ENCODE data around the gene CPNE5. TPM values are rescaled to one million over a fixed set of nuclear protein-coding genes. Genes with fewer than 3 reads are reported as not detected.

Gene CPNE5
- total and polyA plus RNA-seq, 8 donors, result 0.19 to 1.5 (median 0.58) TPM

GRCh38 chr6:36752187-36752885 lies 86.9 kb downstream of the CPNE5 start:
- peak in 3 of 4 donors; percentile 26 to 38 (median 30) for ATAC-seq
- peak in 1 of 6 donors; percentile 23 for DNase-seq
- no peaks in the 10 kb centered on the region for H3K4me1 ChIP-seq
- H3K27ac ChIP-seq, result no peak overlapping the region
- WGBS, 2 donors, result 67 to 79% methylated on average over 6 of the region's 6 CpGs
- no peaks in the 10 kb centered on the region for H3K27me3 ChIP-seq
- intact Hi-C loops (cut with DNase I), result no loop called here
- FAIRE-seq, result no peak
- H3K4me3 ChIP-seq, result no peak overlapping the region
- H3K36me3 ChIP-seq, result no peaks in the 10 kb centered on the region
- TF ChIP-seq, protein P1, sequence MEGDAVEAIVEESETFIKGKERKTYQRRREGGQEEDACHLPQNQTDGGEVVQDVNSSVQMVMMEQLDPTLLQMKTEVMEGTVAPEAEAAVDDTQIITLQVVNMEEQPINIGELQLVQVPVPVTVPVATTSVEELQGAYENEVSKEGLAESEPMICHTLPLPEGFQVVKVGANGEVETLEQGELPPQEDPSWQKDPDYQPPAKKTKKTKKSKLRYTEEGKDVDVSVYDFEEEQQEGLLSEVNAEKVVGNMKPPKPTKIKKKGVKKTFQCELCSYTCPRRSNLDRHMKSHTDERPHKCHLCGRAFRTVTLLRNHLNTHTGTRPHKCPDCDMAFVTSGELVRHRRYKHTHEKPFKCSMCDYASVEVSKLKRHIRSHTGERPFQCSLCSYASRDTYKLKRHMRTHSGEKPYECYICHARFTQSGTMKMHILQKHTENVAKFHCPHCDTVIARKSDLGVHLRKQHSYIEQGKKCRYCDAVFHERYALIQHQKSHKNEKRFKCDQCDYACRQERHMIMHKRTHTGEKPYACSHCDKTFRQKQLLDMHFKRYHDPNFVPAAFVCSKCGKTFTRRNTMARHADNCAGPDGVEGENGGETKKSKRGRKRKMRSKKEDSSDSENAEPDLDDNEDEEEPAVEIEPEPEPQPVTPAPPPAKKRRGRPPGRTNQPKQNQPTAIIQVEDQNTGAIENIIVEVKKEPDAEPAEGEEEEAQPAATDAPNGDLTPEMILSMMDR (IDR thresholded peaks at IDR 0.05), result no peak
- H3K9me3 ChIP-seq, result no peaks in the 10 kb centered on the region

DNA sequence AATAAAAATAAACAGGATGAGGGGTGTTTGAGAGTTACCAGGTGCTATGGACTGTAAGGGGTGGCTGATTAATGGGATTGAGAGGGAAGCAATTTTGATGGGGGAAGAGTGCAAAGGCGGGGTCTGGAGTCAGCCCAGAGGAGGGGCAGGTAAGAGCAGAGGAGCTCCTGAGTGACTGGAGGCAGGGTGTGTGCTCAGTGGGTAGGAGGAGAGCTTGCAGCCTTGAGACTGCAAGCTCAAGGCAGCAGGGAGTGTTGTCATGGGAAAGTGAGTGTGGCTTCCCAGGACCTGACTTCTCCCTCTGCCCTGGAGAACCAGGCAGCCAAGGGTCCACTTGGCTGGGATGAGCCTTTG lies 87.4 kb downstream of the CPNE5 start:
- no peak for FAIRE-seq
- 31 to 45% methylated on average over 1 of the region's 1 CpG for WGBS, 2 donors
- Histone ChIP-seq H3K27me3 (no peaks in the 10 kb centered on the region), H3K27ac (no peak overlapping the region), H3K36me3 (no peaks in the 10 kb centered on the region), H3K4me3 (no peak overlapping the region), H3K4me1 (no peaks in the 10 kb centered on the region), H3K9me3 (no peaks in the 10 kb centered on the region)
- intact Hi-C loops (cut with DNase I), result no loop called here
- no peak for ATAC-seq
- TF ChIP-seq, protein P1 (IDR thresholded peaks at IDR 0.05), result no peak
- no peak for DNase-seq

DNA sequence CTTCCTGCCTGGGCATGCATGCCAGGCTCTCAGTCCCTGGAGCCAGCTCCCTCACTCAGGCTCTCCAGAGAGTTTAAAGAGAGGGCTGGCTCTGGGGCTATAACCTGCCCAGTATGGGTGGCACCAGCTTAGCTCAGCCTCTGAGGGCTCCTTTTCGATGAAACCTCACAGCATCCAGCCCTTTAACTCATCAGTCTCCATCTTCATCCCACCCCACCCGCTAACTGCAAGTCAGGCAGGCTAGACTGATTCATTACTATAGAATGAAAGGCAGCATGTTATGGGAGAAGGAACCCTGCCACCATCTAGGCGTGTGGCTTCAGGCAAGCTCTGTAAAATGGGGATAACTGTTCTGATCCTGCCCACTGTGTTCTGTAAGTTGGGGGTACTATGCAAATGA lies 88.2 kb downstream of the CPNE5 start:
- no peak for FAIRE-seq
- TF ChIP-seq, protein P1 (IDR thresholded peaks at IDR 0.05), result no peak
- no peak for DNase-seq
- no peaks in the 10 kb centered on the region for H3K36me3 ChIP-seq
- WGBS, 2 donors, result 89 to 100% methylated on average over 3 of the region's 3 CpGs
- H3K27ac ChIP-seq, result no peak overlapping the region
- no peaks in the 10 kb centered on the region for H3K27me3 ChIP-seq
- no peak overlapping the region for H3K4me3 ChIP-seq
- no peaks in the 10 kb centered on the region for H3K9me3 ChIP-seq
- H3K4me1 ChIP-seq, result no peaks in the 10 kb centered on the region
- ATAC-seq, result no peak
- intact Hi-C loops (cut with DNase I), result no loop called here

GRCh38 chr6:36749829-36750489 lies 89.3 kb downstream of the CPNE5 start:
- Histone ChIP-seq H3K36me3 (no peaks in the 10 kb centered on the region), H3K27me3 (no peaks in the 10 kb centered on the region), H3K4me1 (no peaks in the 10 kb centered on the region), H3K4me3 (no peak overlapping the region), H3K27ac (no peak overlapping the region), H3K9me3 (no peaks in the 10 kb centered on the region)
- DNase-seq (no peak), ATAC-seq (no peak), FAIRE-seq (no peak)
- intact Hi-C loops (cut with DNase I), result no loop called here
- TF ChIP-seq, protein P1 (IDR thresholded peaks at IDR 0.05), result no peak
- WGBS, 2 donors, result 89 to 93% methylated on average over 5 of the region's 5 CpGs

DNA sequence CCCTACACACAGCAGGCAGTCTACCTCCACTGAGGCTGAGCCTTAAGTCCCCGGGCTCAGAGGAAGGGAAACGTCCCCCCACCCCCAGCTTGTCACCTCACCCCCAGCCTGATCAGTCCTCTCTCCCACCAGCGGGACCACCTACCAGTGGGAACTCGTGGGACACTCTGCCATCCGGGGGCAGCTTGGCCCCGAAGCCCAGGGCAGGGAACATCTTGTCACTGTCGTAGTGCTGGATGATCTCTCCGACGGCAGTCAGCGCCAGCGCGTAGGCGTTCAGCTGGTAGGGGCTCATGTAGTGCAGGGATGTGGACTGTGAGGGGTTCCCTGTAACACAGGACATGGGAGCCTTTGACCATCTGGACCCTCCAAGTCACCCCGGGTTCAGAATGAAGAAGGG lies 93.0 kb downstream of the CPNE5 start:
- Histone ChIP-seq H3K9me3 (no peaks in the 10 kb centered on the region), H3K4me1 (no peaks in the 10 kb centered on the region), H3K27ac (no peak overlapping the region), H3K4me3 (no peak overlapping the region), H3K27me3 (no peaks in the 10 kb centered on the region), H3K36me3 (no peaks in the 10 kb centered on the region)
- 74 to 76% methylated on average over 13 to 14 of the region's 14 CpGs for WGBS, 2 donors
- FAIRE-seq, result no peak
- intact Hi-C loops (cut with DNase I), result no loop called here
- no peak for ATAC-seq
- TF ChIP-seq, protein P1 (IDR thresholded peaks at IDR 0.05), result no peak
- DNase-seq, result peak in 1 of 6 donors; percentile 54

All from pancreas (tissue), 10 donors.